ENCODE measurements around the gene RAB3A.

The RAB3A gene

GRCh38 chr19:18205200-18205892 is 1.5 kb upstream of the RAB3A start:
- peak; percentile 65 for DNase-seq (ENCODE audit: low read depth)

GRCh38 chr19:18204394-18205199 is 755 bp upstream of the RAB3A start:
- H3K4me3 ChIP-seq (ENCODE audit: low read length): peak overlapping the region; percentile 75
- TF ChIP-seq CTCF (conservative IDR thresholded peaks at IDR 0.05; ENCODE audit: low read length): no peak
- no peak for DNase-seq (ENCODE audit: low read depth)

More at GRCh38 chr19:18205200-18205892, 1.5 kb upstream of the RAB3A start:
- peak overlapping the region; percentile 75 for H3K4me3 ChIP-seq (ENCODE audit: low read length)
- TF ChIP-seq CTCF (conservative IDR thresholded peaks at IDR 0.05; ENCODE audit: low read length): no peak

- TF ChIP-seq CTCF (conservative IDR thresholded peaks at IDR 0.05; ENCODE audit: low read length): no peak
- peak overlapping the region; percentile 82 for H3K4me3 ChIP-seq (ENCODE audit: low read length)
- DNase-seq (ENCODE audit: low read depth): no peak
Observed at GRCh38 chr19:18203408-18203862, 407 bp downstream of the RAB3A start.

GRCh38 chr19:18202778-18203407 is 949 bp downstream of the RAB3A start:
- peak; percentile 28 for TF ChIP-seq CTCF (conservative IDR thresholded peaks at IDR 0.05; ENCODE audit: low read length)
- DNase-seq (ENCODE audit: low read depth): no peak

GRCh38 chr19:18202397-18202777 is 1.5 kb downstream of the RAB3A start:
- no peak overlapping the region for H3K4me3 ChIP-seq (ENCODE audit: low read length)
- DNase-seq (ENCODE audit: low read depth): no peak
- no peak for TF ChIP-seq CTCF (conservative IDR thresholded peaks at IDR 0.05; ENCODE audit: low read length)

More at GRCh38 chr19:18202778-18203407, 949 bp downstream of the RAB3A start:
- H3K4me3 ChIP-seq (ENCODE audit: low read length): peak overlapping the region; percentile 82

- DNase-seq (ENCODE audit: low read depth): no peak
- TF ChIP-seq CTCF (conservative IDR thresholded peaks at IDR 0.05; ENCODE audit: low read length): no peak
- H3K4me3 ChIP-seq (ENCODE audit: low read length): no peak overlapping the region
Observed at GRCh38 chr19:18198374-18198773, 5.5 kb downstream of the RAB3A start.
